ENCODE results near the gene MUC5B.

Gene MUC5B

DNA sequence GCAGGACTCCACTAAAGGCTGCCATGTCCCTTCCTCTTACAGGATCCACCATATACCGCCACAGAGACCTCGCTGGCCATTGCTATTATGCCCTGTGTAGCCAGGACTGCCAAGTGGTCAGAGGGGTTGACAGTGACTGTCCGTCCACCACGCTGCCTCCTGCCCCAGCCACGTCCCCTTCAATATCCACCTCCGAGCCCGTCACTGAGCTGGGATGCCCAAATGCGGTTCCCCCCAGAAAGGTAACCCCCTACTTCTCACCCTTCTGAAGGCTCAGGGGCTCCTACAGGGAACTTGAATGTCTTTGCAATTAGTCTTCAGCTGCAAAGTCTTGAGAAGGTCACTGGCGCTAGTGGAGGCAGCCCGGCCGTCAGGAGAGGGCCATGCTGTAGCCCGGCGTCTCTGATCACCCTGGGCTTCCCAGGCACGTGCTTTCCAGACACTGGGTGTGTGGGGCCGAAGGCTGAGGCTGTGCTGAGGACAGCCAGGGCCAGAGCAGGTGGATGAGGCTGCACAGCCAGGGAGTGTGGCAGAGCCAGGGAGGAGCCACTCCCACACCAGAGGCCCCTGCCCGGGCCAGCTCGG lies 30.0 kb upstream of the MUC5B start:
- DNase-seq (ENCODE audit: low spot score), result no peak

DNA sequence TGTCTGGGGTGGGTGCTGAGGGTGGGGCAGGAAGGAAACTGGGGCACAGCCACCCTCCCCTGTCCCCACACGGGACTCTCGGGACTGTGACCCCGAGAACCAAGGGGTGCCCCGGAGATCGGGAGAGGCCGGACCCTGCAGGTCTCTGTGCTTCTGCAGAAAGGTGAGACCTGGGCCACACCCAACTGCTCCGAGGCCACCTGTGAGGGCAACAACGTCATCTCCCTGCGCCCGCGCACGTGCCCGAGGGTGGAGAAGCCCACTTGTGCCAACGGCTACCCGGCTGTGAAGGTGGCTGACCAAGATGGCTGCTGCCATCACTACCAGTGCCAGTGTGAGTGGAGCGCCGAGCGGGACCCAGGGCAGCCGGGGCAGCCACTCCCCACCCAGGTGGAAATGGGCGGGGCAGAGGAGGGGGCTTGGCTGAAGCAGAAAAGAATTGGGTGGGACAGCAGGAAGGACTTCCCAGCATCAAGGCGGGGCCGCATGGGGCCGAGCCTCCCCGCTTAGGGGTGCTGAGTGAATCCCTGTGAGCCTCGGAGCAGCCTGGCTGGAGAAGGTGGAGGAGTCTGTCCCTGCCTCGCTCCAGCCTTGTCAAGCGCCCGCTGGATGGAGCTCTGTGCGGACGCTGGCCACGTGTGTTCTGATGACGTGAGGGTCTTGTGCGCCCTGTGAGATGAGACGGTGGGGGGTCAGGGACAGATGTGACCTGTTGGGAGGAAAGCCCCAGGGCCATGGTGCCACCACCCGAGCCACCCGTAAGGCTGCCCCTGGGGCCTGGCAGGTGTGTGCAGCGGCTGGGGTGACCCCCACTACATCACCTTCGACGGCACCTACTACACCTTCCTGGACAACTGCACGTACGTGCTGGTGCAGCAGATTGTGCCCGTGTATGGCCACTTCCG lies 29.3 kb upstream of the MUC5B start:
- DNase-seq (ENCODE audit: low spot score), result no peak

DNA sequence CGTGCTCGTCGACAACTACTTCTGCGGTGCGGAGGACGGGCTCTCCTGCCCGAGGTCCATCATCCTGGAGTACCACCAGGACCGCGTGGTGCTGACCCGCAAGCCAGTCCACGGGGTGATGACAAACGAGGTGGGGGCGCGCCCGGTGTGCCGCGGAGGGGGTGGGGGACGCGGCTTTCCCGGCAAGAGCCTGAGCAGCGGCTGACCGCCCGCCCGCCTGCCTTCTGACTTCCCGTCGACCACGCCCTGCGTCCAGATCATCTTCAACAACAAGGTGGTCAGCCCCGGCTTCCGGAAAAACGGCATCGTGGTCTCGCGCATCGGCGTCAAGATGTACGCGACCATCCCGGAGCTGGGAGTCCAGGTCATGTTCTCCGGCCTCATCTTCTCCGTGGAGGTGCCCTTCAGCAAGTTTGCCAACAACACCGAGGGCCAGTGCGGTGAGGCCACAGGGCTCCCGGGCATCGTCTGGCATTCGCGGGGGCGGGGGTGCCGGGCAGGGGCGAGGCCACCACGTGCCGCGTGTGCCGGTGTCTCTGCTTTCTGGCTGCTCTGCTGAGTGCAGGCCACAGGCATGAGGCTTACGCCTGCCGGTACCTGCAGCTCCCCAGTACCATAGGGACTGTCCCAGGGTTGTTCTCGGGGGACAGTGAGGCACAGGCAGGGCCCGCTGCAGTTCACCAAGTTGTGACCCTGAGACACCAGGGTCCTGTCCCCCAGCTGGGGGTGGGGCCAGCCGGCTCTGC lies 28.5 kb upstream of the MUC5B start:
- DNase-seq (ENCODE audit: low spot score), result no peak

DNA sequence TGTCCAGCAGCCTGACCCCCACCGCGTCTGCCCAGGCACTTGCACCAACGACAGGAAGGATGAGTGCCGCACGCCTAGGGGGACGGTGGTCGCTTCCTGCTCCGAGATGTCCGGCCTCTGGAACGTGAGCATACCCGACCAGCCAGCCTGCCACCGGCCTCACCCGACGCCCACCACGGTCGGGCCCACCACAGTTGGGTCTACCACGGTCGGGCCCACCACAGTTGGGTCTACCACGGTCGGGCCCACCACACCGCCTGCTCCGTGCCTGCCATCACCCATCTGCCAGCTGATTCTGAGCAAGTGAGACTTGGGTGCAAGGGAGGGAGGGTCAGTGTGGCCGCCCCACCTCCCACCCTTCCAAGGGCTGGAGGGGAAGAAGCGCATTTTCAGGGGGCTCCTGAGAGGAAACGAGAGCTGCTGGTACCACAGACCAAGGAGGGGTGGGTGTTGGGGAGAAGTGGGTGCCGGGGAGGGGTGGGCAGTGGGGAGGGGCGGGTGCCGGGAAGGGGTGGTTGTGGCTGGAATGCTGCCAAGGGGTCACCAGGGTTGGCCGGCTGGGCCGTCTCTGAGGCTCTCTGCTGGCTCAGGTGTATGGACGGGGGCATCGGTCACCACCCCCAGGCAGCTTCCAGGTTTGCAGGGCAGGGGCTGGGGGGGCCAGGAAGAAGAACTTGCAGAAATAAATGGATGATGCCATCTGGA lies 27.7 kb upstream of the MUC5B start:
- no peak for DNase-seq (ENCODE audit: low spot score)

DNA sequence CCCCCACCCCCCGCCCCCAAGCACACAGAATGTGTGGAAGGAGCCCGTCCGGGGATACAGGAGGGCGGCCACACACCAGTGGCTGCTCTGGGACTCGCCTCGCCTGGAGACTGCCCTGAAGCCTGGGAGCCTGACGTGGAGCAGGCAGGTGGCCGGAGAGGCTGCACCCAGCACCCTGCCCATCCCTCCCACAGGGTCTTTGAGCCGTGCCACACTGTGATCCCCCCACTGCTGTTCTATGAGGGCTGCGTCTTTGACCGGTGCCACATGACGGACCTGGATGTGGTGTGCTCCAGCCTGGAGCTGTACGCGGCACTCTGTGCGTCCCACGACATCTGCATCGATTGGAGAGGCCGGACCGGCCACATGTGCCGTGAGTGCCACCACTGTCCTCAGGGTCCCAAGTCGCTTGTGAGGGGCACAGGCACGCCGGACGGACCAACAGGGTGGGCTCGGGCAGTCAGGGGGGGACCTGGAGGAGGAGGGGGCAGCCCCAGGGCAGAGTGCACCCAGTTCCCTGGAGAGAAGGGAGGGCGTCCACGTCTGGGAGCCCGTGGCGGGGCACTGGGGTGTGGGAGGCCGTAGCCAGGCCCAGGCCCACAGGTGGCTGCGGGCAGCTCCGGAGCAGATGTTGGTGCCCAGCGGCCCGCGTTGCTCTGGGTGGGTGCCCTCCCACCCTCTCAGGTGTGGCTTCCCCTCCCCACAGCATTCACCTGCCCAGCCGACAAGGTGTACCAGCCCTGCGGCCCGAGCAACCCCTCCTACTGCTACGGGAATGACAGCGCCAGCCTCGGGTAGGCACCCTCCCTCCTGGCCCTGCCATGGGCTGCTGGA lies 27.0 kb upstream of the MUC5B start:
- no peak for DNase-seq (ENCODE audit: low spot score)

DNA sequence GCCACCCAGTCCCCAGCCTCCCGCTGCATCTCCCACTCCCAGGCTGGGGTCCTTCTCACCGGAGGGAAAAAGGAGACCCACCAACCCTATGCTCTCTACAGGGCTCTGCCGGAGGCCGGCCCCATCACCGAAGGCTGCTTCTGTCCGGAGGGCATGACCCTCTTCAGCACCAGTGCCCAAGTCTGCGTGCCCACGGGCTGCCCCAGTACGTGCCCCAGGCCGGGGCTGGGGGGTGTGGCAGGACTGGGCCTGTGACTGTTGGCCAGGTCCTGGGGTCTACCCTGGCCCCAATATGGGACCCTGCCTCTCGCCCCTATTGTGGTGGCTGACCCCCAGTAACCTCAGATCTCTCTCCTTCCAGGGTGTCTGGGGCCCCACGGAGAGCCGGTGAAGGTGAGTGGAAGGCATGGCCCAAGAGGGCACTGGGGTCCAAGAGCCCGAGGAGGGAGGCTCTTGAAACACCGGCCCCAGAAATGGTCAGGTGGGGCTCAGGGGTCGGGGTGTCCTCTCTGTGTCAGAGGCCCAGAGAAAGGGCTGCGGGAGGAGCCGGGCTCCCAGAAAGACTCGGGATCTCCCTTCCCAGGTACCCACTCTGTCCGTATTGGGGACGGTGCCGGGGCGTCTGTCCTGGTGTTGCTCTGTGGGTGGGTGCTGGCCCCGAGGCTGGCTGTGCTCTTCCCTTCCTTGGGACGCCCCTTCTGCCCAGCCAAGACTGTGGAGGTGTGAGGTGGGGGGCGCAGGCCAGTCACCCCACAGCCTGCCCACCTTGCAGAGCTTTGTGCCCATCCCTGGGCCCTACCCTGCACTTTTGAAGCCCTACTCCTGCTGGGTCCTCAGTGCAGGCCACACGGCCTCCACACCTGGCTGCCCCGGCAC lies 26.1 kb upstream of the MUC5B start:
- no peak for DNase-seq (ENCODE audit: low spot score)

DNA sequence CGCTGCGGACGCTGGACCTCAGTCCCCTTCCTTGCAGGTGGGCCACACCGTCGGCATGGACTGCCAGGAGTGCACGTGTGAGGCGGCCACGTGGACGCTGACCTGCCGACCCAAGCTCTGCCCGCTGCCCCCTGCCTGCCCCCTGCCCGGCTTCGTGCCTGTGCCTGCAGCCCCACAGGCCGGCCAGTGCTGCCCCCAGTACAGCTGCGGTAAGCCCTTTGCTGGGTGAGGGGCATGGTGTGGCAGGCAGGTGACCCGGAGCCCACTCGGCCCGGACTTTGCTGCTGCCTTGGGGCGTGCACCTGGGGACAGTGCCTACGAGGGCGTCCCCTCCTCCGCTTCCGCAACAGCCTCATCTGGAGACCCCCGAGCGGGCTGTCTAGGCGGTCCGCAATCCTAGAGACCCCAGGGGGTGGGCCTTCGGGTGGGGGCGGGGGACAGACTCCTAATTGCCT lies 25.4 kb upstream of the MUC5B start:
- no peak for DNase-seq (ENCODE audit: low spot score)

DNA sequence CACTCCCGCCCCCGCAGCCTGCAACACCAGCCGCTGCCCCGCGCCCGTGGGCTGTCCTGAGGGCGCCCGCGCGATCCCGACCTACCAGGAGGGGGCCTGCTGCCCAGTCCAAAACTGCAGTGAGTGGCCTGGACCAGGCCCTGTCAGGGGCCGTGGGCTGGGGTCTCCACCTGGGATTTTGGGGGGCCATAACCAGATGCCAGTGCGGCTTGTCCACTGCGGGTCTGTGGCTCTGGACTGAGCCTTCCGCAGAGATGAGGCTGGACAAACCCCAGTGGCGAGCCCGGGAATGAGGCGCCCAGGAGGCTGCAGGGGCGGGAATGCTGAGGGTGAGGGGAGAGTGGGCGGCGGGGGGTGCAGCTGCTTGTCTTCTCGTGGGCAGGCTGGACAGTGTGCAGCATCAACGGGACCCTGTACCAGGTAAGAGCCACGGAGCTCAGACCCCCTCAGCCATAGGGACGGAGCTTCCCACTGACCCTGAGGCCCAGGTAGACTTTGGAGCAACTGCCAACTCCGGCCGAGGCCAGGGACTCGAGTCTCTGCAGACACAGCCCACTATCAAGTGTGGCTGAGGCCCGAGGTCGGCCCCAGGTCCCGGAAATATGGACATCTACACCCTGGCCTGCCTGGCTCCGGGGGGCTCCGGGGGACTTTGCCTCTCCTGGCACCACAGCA lies 24.8 kb upstream of the MUC5B start:
- no peak for DNase-seq (ENCODE audit: low spot score)

DNA sequence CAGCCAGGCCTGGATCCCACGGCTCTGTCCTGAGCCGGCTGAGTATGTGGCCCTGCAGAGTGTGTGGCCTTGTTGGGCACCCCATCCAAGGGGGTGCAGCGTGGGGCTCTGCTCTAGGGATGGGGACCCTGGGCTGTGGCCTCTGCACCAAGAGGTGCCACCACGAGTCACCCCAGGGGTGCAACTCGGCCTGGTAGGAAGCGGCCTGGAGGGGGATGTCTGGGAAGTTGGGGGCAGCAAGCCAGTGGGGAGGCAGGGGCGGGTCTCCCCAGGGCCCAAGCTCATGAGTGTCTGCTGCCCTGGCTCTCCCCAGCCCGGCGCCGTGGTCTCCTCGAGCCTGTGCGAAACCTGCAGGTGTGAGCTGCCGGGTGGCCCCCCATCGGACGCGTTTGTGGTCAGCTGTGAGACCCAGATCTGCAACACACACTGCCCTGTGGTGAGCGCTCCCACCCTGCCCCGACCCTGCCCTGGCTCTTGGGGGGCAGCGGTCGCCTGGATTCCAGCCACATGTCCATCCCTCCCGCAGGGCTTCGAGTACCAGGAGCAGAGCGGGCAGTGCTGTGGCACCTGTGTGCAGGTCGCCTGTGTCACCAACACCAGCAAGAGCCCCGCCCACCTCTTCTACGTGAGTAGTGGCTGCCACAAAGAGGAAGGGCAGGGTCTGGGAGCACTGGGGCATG lies 24.2 kb upstream of the MUC5B start:
- no peak for DNase-seq (ENCODE audit: low spot score)

DNA sequence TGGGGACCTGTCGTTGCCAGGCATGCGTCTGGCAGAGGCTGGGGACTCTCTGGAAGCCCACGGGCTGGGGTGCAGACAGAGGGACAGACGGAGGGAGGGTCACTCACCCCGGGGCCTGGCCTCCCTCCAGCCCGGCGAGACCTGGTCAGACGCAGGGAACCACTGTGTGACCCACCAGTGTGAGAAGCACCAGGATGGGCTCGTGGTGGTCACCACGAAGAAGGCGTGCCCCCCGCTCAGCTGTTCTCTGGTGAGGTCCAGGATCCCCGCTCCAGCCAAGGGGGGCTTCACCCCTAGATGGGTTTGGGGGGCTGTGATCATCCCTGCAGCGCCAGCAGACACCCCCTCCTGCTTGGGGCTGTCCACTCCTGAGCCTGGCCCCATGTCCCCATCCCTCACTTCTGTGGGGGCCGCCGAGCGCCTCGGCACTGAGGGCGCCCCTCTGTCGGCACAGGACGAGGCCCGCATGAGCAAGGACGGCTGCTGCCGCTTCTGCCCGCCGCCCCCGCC lies 23.6 kb upstream of the MUC5B start:
- no peak for DNase-seq (ENCODE audit: low spot score)

DNA sequence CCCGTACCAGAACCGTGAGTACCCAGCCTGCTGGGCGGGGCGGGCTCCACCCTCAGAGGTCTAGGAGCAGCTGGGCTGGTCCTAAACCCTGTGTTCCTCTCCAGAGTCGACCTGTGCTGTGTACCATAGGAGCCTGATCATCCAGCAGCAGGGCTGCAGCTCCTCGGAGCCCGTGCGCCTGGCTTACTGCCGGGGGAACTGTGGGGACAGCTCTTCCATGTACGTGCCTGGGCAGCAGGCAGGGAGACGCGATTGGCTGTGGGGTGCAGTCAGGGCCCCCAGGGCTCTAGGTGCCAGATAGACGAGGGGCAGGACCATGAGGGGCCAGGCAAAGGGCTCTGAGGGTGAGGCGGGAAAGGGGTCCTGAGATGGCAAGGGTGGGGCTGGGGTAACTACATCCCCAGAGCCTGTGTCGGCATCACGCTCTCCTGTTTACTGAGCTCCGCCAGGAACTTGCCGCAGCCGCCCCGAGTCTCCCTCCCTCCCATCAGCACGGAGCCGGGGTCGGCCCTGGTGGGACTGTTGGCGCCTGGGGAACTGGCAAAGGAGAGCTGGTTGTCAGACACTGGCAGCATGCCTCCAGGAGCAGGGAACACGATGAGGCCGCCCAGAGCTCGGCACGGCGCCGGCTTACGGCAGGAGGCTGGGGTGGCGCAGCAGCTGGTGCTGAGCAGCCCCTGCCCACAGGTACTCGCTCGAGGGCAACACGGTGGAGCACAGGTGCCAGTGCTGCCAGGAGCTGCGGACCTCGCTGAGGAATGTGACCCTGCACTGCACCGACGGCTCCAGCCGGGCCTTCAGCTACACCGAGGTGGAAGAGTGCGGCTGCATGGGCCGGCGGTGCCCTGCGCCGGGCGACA lies 22.9 kb upstream of the MUC5B start:
- DNase-seq (ENCODE audit: low spot score), result no peak

DNA sequence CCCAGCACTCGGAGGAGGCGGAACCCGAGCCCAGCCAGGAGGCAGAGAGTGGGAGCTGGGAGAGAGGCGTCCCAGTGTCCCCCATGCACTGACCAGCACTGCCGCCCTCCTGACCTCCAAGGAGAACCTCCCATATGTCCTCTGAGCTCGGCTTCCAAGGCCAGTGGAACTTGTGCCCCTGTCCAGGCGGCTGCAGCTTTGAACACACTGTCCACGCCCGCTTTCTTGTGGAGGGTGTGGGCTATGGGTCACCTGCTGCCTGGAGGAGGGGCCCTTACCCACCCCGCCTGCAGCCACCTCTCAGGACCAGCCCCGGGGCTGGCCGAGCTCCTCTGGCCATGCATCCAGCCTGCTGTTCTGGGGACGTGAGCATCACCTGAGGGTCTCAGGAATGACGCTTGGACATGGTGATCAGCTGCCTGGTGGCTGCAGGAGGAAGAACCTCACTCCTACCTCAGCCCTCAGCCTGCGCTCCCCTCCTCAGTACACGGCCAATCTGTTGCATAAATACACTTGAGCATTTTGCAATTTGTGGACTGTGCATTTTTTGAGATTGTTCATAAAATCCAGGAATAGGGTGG lies 22.2 kb upstream of the MUC5B start:
- no peak for DNase-seq (ENCODE audit: low spot score)

DNA sequence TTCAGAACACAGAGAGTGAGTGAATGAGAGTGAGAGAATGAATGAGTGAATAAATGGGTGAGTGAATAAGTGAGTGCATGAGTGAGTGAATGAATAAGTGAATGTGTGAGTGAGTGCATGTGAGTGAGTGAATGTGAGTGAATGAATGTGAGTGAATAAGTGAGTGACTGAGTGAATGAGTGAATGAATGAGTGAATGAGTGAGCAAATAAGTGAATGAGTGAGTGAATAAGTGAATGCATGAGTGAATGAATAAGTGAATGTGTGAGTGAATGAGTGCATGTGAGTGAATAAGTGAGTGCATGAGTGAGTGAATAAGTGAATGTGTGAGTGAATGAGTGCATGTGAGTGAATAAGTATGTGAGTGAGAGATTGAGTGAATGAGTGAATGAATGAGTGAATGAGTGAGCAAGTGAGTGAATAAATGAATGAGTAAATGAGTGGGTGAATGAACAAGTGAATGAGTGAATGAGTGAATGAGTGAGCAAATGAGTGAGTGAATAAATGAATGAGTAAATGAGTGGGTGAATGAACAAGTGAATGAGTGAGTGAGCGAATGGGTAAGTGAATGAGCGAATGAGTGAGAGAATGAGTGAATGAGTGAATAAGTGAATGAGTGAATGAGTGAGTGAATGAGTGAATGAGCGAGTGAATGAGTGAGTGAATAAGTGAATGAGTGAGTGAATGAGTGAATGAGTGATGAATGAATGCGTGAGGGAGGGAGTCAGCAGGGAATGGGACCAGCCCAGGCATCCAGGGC lies 21.3 kb upstream of the MUC5B start:
- no peak for DNase-seq (ENCODE audit: low spot score)

DNA sequence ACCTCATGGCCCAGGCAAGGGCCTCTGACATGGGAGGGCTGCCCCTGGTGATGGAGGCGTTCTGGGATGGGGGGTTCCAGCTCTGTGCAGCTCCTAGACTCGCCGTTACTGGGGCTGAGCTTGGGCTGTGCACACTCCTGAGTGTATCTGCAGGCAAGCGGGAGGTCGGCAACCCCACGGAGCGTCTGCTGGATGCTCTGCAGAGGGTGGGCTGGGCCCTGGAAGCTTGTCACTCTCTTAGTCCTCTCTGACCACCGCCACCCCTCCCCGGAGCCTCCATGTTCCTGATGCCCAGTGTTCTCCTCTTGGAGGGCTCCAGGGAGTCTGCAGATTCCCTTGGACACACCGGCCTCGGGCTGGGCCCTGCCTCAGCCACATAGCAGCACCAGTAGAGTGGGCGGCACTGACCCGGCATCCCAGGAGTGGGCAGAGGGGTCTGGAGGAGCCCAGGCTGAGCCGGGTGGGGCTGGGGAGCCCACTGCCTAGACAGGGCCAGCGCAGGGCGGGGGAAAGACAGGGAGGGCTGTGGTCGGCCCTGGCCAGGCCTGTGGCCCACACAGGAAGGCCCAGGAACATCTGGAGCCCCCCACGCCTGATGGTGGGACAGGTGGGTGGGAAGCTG lies 20.6 kb upstream of the MUC5B start:
- peak; percentile 59 for DNase-seq (ENCODE audit: low spot score)

DNA sequence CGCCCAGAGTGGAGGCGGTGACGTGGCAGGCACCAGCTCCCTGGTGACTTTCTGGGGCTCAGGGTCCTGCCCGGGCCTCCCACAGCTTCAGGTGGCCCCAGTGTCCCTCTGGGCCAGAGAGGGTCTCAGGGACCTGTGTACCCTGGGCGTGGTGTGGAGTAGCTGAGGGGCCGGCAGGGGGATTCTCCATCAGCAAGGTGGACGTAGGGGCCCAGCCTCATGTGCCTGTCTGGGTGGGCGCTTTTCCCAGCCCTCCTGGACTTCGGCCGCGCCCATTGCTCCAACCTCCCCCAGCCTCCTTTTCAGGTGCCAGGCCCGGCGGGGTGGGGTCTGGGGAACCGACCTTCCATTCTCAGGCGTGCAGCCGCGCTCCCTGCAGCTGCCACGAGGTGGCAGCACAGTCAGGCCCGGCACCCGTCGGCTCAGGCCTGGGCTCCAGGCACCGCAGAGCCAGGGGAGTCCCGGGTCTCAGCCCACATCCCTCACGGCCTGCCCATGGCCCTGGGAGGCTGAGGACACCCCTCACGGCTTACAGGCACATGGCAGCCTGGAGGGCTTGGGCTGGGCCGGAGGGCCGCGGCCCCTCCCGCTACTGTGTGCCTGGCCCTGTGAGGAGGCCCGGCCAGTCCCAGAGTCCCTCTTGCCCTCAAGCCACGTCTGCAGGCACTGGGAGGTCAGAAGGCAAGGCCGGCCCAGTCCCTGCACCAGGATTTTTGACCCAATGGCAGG lies 19.9 kb upstream of the MUC5B start:
- DNase-seq (ENCODE audit: low spot score), result peak; percentile 94
